ENCODE results near the gene ADM.

- TF ChIP-seq, protein P1, sequence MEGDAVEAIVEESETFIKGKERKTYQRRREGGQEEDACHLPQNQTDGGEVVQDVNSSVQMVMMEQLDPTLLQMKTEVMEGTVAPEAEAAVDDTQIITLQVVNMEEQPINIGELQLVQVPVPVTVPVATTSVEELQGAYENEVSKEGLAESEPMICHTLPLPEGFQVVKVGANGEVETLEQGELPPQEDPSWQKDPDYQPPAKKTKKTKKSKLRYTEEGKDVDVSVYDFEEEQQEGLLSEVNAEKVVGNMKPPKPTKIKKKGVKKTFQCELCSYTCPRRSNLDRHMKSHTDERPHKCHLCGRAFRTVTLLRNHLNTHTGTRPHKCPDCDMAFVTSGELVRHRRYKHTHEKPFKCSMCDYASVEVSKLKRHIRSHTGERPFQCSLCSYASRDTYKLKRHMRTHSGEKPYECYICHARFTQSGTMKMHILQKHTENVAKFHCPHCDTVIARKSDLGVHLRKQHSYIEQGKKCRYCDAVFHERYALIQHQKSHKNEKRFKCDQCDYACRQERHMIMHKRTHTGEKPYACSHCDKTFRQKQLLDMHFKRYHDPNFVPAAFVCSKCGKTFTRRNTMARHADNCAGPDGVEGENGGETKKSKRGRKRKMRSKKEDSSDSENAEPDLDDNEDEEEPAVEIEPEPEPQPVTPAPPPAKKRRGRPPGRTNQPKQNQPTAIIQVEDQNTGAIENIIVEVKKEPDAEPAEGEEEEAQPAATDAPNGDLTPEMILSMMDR (conservative IDR thresholded peaks at IDR 0.05; ENCODE audit: low read length) = no peak
- TF ChIP-seq EZH2phosphoT487 (IDR thresholded peaks at IDR 0.05; ENCODE audit: borderline replicate concordance, low read depth, low read length) = no peak
These were observed 36.0 kb upstream of the ADM start for GRCh38 chr11:10268746-10269488.

Measured in OCI-LY7 (cell line).